Mesothelial cell of epicardium (in vitro differentiated cells): Measurements from ENCODE around the gene OR5K3. TPM values are rescaled to one million over a fixed set of nuclear protein-coding genes. Genes with fewer than 3 reads are reported as not detected.

Experiments
- DNase-seq, 2 experiments: peaks; one replicate each; pipeline ENCODE4 v3.0.0; 2021; ENCODE audit warnings: low spot score in 2 of 2; ENCODE audit not compliant: unreplicated experiment in 2 of 2
- H3K27ac Mint-ChIP-seq: 2 replicates; pipeline ENCODE4 v1.8.0; 2021; ENCODE audit warnings: mixed read lengths
- H3K27me3 Mint-ChIP-seq: 2 replicates; pipeline ENCODE4 v1.8.0; 2021; ENCODE audit warnings: low read depth, mixed read lengths
- H3K36me3 Mint-ChIP-seq: 2 replicates; pipeline ENCODE4 v1.8.0; 2021; ENCODE audit warnings: mixed read lengths
- H3K4me1 Mint-ChIP-seq: 2 replicates; pipeline ENCODE4 v1.8.0; 2021; ENCODE audit warnings: mixed read lengths
- H3K4me3 Mint-ChIP-seq: 2 replicates; pipeline ENCODE4 v1.8.0; 2021; ENCODE audit warnings: mild to moderate bottlenecking, moderate library complexity, mixed read lengths
- H3K9me3 Mint-ChIP-seq: 2 replicates; pipeline ENCODE4 v1.8.0; 2021; ENCODE audit warnings: mixed read lengths
- CTCF ChIP-seq: fragments of 200-600 bp; sonication (generic); IDR thresholded peaks from one replicate; pipeline ENCODE4 v1.5.0; 2021; ENCODE audit warnings: antibody characterized with exemption; ENCODE audit not compliant: unreplicated experiment
- total RNA-seq: library from RNA; stranded (reverse); gene quantifications from 3 replicates; pipeline ENCODE4 v1.2.1, GENCODE V29; 2021

Gene OR5K3, protein sequence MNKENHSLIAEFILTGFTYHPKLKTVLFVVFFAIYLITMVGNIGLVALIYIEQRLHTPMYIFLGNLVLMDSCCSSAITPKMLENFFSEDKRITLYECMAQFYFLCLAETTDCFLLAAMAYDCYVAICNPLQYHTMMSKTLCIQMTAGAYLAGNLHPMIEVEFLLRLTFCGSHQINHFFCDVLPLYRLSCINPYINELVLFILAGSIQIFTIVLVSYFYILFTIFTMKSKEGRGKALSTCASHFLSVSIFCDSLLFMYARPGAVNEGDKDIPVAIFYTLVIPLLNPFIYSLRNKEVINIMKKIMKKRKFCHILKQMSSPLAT
- total RNA-seq, result not detected in 3 replicates

DNA sequence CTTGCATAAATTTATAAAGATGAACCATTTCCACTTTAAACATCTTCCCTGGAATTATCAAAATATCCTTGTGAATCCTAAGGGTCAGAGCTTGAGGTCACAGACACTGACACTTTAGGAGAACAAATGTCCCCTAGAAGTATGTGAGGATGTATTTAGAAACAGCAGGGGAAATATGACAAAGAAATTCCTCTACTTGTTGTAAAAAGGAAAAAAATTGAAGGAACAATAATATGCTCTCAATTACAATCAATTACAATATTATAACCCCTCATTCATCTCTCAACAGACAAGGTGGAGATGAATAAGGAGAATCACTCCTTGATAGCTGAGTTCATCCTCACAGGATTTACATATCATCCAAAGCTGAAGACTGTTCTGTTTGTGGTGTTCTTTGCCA, at the start of gene OR5K3:
Gene OR5K3, plus strand, starts transcription at position 301 of the 400 bp plus-strand sequence. Its CDS starts 0 bp downstream, at position 301.
- DNase-seq, result no peak
- Mint-ChIP-seq H3K4me1 (no peaks in the 10 kb centered on the region), H3K4me3 (no peak within 1 kb of the TSS), H3K27ac (no peak within 1 kb of the TSS), H3K9me3 (no peaks in the 10 kb centered on the region), H3K36me3 (no peaks in the 10 kb centered on the region), H3K27me3 (peaks cover 12% of the 10 kb centered on the region)
- TF ChIP-seq CTCF, result no peak

GRCh38 chr3:98341758-98342157, 48.7 kb upstream of the OR5K3 start:
- H3K4me3 Mint-ChIP-seq, result no peak overlapping the region
- peaks cover 17% of the 10 kb centered on the region for H3K27me3 Mint-ChIP-seq
- no peaks in the 10 kb centered on the region for H3K9me3 Mint-ChIP-seq
- no peaks in the 10 kb centered on the region for H3K4me1 Mint-ChIP-seq
- no peaks in the 10 kb centered on the region for H3K36me3 Mint-ChIP-seq
- H3K27ac Mint-ChIP-seq, result no peak overlapping the region
- TF ChIP-seq CTCF, result no peak
- no peak for DNase-seq

DNA sequence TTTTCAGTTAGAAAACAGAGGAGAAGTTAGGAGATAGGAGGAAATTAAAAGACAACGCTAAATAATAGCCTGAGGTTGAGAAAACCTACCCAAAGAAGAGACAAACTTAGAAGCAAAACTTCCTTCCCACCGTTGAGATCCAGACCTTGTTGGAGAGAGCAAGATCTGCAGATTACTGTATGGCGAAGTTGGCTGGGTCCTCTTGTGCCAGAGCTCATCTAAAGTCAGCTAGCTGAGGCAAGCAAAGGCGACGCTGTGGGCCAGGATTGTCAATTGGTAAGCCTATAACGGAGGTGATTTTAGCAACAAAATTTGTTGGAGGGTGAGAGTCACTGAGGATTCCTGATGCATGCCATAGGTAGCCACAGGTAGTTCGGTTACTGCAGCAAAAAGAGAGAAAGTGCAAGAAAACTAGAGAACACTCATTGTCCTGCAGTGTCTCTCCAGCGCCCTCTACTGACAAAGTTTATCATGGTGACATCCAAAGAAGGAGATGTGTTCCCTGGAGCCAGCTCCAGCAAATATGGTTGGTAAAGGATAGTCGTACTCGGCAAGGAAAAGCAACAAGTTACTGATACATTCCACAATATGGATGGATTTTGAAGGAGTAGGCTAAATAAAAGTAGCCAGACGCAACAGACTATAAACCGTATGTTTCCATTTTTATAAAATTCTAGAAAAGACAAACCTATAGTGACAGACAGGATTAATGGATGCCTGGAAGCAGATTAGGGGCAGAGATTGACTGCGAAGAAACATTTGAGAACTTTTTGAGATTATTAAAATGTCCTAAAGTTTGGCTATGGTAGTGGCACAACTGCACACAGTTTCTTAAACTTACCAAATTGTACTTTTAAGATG, 46.6 kb upstream of the OR5K3 start:
- Mint-ChIP-seq H3K27ac (no peak overlapping the region), H3K36me3 (no peaks in the 10 kb centered on the region), H3K4me3 (no peak overlapping the region), H3K4me1 (no peaks in the 10 kb centered on the region), H3K9me3 (no peaks in the 10 kb centered on the region), H3K27me3 (peaks cover 10% of the 10 kb centered on the region)
- DNase-seq, result no peak
- TF ChIP-seq CTCF, result peak; percentile 52

- Mint-ChIP-seq H3K27ac (no peak overlapping the region), H3K4me1 (no peaks in the 10 kb centered on the region), H3K9me3 (no peaks in the 10 kb centered on the region), H3K4me3 (no peak overlapping the region), H3K27me3 (no peaks in the 10 kb centered on the region), H3K36me3 (no peaks in the 10 kb centered on the region)
- TF ChIP-seq CTCF, result no peak
- no peak for DNase-seq
Measured at GRCh38 chr3:98350082-98350481, 40.4 kb upstream of the OR5K3 start.

DNA sequence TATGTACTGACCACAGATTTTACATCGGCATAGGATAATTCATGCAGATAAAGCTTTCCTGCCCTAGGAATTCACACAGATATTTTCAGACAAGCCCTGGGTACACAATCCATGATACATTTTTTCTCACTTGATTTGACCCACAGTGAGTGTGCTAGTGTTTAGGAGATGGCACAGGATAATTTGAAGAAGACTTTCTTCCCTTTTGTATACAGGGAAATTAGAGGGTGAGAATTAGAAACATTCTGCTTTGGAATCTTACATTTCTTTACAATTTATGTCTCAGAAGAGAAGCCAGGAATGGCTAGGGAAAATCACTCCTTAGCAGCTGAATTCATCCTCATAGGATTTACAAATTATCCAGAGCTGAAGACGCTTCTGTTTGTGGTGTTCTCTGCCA, 36.9 kb upstream of the OR5K3 start, which contains the start of gene OR5K4:
Gene OR5K4, plus strand, starts transcription at position 301 of the 400 bp plus-strand sequence. Its CDS starts 0 bp downstream, at position 301.
- Mint-ChIP-seq H3K27me3 (no peaks in the 10 kb centered on the region), H3K9me3 (peaks cover 7% of the 10 kb centered on the region), H3K4me3 (no peak within 1 kb of the TSS), H3K4me1 (no peaks in the 10 kb centered on the region), H3K36me3 (no peaks in the 10 kb centered on the region), H3K27ac (no peak within 1 kb of the TSS)
- DNase-seq, result no peak
- no peak for TF ChIP-seq CTCF
